AG09319 (cell line): ENCODE results near the gene MICU1.
"Not testable (repeated sequence)": the region's sequence is repeated elsewhere in the genome, so short reads cannot be mapped to it uniquely, and the experiment has no call there.

Experiments
- DNase-seq: peaks from one replicate; pipeline ENCODE4 v3.0.0-alpha.2; 2010; ENCODE audit warnings: low read depth; ENCODE audit errors: extremely low read depth
- TF ChIP-seq, protein P1 (sequence below): IDR thresholded peaks from 2 replicates; pipeline ENCODE4 v1.5.1; 2011; ENCODE audit warnings: low read depth, mild to moderate bottlenecking, inconsistent platforms, low read length, moderate library complexity

Gene MICU1, protein sequence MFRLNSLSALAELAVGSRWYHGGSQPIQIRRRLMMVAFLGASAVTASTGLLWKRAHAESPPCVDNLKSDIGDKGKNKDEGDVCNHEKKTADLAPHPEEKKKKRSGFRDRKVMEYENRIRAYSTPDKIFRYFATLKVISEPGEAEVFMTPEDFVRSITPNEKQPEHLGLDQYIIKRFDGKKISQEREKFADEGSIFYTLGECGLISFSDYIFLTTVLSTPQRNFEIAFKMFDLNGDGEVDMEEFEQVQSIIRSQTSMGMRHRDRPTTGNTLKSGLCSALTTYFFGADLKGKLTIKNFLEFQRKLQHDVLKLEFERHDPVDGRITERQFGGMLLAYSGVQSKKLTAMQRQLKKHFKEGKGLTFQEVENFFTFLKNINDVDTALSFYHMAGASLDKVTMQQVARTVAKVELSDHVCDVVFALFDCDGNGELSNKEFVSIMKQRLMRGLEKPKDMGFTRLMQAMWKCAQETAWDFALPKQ

DNA sequence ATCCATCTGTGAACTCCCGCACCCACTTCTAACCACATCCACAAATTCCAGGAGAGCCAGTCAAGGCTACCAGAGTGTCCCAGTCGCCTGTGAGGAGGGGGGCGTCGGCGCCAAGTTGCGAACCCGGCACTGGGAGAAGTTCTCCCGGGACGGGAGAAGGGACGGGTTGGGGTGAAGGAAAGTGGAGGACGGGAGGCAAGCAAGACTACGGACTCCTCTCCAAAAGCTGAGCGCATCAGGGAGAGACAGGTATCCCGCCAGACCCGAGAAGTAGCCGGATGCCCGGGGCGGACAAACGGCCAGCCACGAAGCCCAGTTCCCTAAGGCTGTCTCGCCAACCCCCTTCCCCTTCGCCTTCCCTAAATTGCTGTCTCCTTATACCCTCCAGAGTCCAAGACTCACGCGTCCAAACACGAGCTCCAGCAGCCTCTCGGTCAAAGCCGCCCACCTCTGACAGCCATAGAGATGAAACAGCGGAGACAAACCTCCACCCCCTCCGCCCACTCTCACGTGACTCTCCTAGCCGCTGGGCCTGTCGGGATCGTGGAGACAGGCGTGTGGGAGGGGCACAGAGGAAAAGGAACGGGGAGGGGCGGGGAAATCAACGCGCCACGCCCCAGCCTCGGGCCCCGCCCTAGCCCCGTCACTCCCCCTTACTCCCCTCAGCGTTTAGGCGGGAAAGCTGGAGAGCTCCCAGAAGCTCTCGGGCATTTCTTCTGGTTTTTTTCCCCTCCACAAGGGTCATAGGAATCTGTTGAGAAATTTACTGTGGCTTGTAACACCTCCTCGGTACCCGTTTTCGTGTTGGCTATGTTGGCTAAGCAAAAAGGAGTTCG, at the start of gene MICU1:
Gene MICU1, minus strand, starts transcription at position 472 of the 836 bp plus-strand sequence. CDS start 59,286 bp downstream, outside the sequence.
- peak; percentile 73 for DNase-seq
- TF ChIP-seq, protein P1, sequence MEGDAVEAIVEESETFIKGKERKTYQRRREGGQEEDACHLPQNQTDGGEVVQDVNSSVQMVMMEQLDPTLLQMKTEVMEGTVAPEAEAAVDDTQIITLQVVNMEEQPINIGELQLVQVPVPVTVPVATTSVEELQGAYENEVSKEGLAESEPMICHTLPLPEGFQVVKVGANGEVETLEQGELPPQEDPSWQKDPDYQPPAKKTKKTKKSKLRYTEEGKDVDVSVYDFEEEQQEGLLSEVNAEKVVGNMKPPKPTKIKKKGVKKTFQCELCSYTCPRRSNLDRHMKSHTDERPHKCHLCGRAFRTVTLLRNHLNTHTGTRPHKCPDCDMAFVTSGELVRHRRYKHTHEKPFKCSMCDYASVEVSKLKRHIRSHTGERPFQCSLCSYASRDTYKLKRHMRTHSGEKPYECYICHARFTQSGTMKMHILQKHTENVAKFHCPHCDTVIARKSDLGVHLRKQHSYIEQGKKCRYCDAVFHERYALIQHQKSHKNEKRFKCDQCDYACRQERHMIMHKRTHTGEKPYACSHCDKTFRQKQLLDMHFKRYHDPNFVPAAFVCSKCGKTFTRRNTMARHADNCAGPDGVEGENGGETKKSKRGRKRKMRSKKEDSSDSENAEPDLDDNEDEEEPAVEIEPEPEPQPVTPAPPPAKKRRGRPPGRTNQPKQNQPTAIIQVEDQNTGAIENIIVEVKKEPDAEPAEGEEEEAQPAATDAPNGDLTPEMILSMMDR = no peak

DNA sequence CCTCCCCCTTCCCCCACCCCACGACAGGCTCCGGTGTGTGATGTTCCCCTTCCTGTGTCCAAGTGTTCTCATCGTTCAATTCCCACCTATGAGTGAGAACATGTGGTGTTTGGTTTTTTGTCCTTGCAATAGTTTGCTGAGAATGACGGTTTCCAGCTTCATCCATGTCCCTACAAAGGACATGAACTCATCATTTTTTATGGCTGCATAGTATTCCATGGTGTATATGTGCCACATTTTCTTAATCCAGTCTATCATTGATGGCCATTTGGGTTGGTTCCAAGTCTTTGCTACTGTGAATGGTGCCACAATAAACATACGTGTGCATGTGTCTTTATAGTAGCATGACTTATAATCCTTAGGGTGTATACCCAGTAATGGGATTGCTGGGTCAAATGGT, 48.3 kb upstream of the MICU1 start:
- not testable (repeated sequence) for DNase-seq

DNA sequence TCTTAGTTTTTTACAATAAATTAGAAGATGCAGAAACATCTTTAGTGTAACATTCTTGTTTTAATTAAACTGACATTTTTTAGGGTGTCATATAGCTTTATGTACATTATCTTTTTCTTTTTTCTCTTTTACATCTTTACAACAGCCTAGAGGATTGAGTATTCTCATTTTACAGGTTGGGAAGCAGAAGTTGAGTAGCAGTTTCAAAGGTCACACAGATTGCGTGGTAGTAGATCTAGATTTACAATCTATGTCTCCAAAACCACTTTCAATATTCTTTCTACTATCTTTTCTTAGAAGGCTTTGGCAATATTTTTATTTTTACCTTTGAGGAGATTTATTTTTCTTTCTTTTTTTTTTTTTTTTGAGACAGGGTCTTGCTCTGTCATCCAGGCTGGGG, 47.4 kb upstream of the MICU1 start:
- TF ChIP-seq, protein P1 = no peak
- no peak for DNase-seq

- TF ChIP-seq, protein P1 = no peak
- no peak for DNase-seq
These were observed 41.5 kb upstream of the MICU1 start for GRCh38 chr10:72667207-72667864.

DNA sequence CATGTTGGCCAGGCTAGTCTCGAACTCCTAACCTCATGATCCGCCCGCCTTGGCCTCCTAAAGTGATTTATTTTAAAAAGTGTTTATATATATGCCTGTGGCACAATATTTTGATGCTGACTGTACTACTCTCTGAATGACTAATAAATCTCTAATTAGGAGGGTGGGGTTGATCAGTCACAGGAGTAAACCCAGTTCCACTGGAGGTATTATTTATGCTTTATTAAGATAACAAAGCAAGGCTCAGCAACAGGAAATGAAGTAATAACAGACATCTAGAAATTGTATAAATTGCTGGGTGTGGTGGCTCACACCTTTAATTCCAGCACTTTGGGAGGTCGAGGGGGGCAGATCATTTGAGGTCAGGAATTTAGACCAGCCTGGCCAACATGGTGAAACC, 40.0 kb upstream of the MICU1 start:
- DNase-seq = peak; percentile 18
- TF ChIP-seq, protein P1 = no peak

DNA sequence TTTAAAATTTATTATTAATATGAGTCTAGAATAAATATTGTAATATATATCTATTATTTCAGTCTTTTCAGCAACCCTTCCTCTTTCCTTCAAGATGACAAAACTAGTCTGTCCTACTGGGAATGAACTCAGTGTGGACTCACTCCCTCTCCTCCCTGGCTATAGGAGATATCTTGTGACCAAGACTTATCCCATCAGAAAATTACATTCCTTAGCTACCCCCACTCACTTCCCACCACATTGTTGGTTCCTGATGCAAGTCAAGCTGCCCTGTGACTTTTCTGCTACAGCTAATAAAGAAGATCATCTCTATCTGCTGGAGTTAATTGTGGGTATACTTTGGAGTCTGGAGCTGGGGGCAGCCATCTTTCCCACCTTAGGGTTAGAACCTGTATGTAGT, 38.1 kb upstream of the MICU1 start:
- TF ChIP-seq, protein P1 = no peak
- no peak for DNase-seq

GRCh38 chr10:72661431-72661830, 35.6 kb upstream of the MICU1 start:
- TF ChIP-seq, protein P1 = no peak
- no peak for DNase-seq
